Activated T-cell treated with anti-CD3 and anti-CD28 coated beads for 48 hours (primary cell): ENCODE results near the gene SPAG9.

Experiments used
- DNase-seq: peaks from one replicate; pipeline ENCODE4 v3.0.0-alpha.2; 2020; ENCODE audit warnings: low read depth

Gene SPAG9

DNA sequence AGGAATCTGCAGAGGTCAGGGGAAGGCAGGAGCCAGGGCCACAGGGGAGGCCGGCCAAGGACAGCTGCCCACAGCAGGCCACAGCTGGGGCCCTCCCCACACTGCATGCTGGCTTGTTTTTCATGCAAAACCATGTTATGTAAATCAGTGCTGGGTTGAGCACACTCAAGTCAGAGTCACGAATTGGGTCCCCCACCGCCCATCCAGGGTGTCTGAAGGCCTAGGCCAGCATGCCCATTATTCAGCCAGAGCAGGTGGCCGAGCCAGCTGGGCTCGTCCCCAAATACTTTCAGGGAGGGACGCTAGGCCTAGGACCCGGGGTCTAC, 203.3 kb downstream of the SPAG9 start:
- no peak for DNase-seq

DNA sequence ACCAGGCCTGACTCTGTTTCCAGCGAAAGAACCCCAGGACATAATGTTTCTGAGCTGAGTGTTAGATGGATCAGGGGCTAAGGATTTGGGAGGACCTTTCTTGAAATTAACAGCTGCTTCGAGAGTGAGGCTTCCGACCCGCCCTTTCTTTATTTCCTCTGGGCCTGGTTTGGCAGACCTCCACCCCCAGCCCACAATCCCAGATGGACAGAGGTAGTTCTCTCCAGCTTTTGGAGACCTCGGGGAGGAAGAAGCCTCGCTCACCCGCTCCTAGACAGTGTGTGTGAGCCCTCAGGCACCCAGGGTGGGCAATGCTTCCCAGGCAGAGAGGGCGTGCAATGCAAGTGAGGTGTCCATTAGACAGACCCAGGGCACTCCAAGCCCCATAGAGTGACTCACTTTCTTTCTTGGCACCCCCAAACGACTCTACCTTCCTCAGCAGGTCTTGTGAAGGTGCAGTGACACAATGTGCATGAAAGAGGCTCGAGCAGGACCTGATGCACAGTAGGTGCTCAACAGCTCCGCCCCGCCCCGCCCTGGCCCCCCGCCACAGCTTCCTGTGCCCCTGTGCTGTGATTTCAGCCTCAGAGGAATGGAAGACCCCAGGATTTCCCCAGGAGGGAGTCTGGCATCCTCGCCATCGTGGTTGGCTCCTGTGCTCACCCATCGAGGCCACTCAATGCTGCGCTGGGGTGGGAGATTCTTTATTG, 203.8 kb downstream of the SPAG9 start:
- DNase-seq = no peak

DNA sequence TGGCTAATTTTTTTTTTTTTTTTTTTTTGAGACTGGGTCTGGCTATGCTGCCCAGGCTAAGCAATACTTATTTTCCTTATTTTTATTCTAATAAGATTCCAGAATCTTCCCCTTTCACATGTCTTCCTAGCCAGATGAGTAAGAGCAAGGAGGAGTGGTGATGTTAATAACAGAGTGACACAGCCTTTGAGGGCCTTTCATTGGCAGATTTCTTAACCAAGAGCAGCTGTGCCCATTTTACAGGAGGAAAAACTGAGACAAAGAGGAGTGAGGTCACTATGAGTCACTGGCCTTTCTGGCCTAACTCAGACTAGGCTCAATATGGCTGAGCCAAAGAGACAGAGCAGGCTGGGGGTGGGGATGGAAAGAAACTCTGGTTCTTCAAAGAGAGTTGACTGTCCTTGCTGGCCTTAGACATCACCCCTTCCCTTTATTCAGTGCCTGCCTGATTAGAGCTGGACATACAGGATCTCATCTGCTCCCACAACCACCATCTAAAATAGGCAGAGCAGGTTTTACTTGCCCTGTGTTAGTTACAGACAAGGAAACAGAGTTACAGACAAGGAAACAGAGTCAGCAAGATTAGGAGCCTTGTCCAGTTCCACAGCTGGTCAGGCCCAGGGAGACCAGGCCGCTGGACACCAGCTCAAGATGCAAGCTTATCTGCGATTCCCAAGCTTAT, 204.5 kb downstream of the SPAG9 start:
- DNase-seq = no peak

DNA sequence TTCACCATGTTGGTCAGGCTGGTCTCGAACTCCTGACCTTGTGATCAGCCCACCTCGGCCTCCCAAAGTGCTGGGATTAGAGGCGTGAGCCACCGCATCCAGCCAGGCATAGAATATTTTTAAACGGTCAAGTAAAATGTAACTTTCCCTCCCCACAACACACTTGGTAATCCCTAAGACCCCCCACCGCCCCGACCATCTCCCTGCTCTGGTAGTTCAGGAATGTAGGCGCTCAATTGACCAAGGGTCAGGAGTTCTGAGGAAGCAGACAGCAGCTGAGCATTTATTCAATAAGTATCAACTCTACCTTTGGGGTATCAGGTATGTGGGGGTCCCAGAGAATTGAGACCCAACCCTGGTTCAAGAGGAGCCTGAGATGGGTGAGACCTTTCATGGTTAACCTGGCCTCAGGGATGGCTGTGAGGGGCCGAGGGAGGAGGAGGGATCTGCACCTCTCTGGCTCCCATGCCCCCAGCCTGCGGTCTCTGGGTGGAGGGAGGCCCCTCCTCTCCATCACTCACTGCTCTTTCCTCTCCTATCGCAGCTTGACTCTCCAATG, 206.1 kb downstream of the SPAG9 start:
- no peak for DNase-seq

DNA sequence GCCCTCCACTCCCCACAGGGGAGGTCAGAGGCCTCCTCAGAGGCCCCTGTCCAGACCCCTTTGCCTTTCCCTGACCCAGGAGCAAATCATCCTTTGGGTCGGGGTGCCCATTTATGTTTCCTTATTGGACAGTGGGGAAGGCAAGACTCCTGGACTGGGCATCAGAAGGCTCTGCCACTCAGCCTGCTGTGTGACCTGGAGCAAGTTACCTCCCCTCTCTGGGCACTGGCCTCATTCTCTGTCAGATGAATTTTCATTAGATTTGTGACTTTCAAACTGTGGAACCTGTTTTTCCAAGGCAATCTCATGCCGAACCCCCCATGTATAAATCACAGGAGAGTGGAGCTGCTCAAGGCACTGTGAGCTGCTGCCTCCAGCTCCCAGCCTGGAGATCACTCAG, 207.5 kb downstream of the SPAG9 start:
- no peak for DNase-seq
